GM19467 (cell line): ENCODE results near the gene TMIGD1.
"Not testable (repeated sequence)": the region's sequence is repeated elsewhere in the genome, so short reads cannot be mapped to it uniquely, and the experiment has no call there.

Source experiments
- ATAC-seq: cut with Tn5 transposase; IDR thresholded peaks from one replicate; pipeline ENCODE4 v1.9.1; 2021; ENCODE audit warnings: mild to moderate bottlenecking, moderate library complexity; ENCODE audit not compliant: unreplicated experiment

Gene TMIGD1

DNA sequence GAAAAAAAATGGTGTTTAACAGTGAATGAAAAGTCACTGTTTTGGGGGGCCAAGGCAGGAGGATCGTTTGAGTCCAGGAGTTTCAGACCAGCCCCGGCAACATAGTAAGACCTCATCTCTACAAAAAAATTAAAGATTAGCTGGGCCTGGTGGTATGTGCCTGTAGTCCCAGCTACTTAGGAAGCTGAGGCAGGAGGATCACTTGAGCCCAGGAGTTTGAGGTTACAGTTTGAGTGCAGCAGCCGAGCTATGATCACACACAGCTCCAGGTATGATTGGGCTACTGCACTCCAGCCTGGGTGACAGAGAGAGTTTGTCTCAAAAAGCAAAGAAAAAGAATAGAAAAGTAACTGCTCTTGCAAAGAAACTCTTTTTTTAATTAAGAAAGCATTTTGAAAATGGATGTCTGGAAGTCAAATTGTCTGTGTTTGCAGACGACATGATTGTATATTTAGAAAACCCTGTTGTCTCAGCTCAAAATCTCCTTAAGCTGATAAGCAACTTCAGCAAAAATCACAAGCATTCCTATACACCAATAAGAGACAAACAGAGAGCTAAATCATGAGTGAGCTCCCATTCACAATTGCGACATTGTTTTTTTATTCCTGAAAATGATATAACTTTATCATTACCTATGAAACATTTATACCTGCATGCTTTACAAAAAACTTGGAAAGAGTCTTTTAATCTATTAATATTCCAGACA is 24.4 kb upstream of the TMIGD1 start:
- no peak for ATAC-seq

DNA sequence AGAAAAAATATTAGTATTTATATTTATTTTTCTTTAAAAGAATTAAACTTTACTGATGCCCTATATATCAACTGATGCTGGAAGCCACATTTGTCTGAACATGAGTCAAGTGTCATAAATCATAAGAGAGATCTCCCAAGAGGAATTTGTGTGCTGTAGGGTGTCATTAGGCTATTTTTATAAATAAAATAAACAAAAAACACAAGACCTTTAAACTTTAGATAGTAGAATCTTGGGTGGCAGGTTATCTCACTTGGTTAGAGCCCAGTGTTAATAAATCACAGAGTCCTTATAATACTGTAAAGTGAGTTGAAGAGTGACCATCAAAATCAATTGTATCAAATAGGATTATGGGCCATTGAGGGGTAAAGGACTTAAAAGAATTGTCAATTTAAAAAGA is 23.6 kb upstream of the TMIGD1 start:
- ATAC-seq, result no peak

DNA sequence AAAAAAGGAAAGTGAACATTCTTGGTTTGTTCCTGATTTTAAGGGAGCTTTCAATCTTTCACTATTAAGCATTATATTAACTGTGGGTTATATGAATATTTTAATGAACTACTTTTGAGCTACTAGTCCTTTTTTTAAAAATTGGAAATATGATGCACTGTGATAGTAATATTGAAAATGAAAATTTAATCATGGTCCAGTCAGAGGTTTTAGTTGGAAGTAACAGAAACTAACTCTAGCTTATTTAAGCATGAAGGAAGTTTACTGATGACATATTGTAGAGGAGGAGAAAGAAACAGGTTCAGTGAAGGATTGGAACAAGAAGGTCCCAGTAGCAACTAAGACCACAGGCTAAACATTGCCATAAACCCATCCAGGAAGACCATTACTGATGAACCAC is 20.8 kb upstream of the TMIGD1 start:
- ATAC-seq, result no peak

DNA sequence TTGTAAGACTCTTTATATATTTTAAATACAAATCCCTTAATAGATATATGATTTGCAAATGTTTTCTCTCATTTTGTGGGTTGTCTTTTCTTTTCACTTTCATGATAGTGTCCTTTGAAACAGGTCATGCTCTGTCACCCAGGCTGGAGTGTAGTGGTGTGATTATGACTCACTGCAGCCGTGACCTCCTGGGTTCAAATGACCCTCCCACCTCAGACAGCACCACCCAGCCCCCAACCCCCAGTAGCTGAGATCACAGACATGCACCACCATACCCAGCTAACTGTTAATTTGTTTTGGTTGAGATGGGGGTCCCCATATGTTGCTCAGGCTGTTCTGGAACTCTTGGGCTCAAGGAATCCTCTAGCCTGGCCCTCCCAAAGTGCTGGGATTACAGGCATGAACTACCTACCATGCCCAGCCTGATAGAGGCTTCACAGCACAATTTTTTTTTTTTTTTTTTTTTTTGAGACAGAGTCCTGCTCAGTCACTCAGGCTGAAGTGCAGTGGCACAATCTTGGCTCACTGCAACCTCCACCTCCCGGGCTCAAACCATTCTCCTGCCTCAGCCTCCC is 18.5 kb upstream of the TMIGD1 start:
- ATAC-seq, result no peak

DNA sequence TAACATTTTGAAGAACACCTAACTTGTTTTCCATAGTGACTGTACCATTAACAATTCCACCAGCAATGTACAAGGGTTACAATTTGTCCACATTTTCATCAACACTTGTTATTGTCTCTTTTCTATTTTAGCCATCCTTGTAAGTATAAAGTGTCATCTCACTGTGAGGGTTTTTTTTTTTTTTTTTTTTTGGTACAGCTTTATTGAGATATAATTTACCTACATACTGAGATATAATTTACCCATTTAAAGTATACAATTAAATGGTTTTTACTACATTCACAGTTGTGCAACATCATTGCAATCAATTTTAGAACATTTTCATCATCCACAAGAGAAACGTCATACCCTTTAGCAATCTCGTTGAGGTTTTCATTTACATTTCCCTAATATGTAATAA is 17.9 kb upstream of the TMIGD1 start:
- ATAC-seq, result no peak

DNA sequence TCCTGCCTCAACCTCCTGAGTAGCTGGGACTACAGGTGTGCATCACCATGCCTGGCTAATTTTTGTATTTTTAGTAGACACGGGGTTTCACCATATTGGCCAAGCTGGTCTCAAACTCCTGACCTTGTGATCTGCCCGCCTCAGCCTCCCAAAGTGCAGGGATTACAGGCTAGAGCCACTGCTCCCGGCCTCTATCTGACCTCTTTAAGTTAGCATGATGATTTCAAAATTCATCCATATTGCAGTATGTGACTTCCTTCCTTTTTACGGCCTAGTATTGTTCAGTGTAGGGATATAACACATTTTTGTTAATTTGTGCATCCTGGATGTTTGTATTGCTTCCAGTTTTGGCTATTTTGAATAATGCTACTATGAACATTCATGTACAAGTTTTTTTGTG is 17.4 kb upstream of the TMIGD1 start:
- not testable (repeated sequence) for ATAC-seq

DNA sequence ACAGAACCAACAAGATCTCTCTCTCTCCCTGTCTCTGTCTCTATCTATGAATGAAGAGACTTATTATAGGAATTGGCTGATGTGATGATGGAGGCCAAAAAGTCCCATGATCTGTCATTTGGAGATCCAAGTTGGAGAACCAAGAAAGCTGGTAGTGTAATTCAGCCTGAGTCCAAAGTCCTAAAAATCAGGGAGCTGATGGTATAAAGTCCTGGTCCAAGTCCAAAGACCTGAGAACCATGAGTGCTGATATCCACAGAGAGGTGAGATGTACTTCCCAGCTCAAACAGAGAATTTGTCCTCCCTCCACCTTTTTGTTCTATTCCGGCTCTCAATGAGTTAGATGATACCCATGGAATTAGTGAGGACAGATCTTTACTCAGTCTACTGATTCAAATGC is 15.4 kb upstream of the TMIGD1 start:
- no peak for ATAC-seq

DNA sequence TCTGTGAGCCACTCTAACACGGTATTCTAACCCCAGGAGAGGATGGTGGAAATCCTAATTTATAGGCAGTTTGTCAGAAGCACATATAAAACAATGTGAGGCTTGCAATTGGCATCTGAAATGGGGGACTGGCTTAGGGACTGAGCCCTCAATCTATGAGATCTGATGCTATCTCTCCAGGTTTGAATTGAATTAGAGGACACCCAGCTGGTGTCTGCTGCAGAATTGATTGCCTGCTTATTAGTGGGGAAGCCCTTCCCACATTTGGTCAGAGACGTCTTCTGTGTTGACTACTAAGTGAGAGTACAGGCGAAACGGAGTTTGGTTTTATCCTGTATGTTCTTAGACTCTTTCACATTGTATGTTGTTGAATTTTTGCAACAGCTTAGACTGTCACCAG is 13.6 kb upstream of the TMIGD1 start:
- ATAC-seq, result no peak

DNA sequence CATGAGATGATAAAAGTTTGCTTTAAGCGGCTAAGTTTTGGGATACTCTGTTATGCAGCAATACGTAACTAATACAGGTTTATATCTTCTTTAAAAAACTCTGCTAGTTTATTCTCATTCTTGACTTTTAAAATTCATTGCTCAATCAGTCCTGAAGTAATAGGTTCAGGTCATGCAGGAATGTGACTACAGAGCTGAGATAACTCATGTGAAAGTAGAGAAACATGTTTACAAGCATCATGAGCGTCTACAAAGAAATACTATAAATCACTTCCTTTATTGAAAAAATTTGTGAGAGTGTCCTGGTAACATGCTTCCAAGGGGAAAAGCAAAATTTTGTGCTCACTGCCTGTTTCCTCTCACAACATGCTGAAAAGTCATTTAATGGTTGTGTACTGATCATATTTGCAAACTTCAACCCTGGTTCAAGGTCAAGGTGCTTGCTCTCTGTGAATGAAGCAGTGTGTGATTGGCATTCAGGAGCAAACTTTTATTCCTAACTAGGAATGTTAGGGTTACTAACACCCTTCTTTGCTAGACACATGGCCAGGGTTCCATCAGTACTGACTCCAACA is 12.5 kb upstream of the TMIGD1 start:
- no peak for ATAC-seq

DNA sequence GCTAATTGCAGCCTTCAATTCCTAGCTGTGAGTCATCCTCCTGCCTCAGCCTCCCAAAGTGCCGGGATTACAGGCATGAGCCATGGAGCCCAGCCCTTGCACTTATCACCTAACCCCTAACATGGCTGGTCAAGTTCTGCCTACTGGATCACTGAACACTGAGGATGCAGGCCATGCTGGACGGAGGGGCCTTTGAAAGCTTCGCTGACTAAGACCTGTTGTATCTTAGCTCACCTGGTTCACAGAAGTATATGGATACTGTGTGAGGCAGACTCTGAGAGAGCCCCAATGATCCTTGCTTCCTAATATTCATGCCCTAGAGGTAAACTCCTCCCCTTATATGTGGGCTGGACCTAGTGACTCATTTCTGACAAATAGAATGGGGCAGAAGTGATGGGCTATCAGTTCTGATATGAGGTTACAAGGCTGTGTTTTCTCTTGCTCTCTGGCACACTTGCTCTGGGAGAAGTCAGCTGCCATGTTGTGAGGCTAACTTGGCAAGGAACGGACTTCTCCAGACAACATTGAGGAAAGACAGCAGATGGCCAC is 11.7 kb upstream of the TMIGD1 start:
- ATAC-seq, result no peak

DNA sequence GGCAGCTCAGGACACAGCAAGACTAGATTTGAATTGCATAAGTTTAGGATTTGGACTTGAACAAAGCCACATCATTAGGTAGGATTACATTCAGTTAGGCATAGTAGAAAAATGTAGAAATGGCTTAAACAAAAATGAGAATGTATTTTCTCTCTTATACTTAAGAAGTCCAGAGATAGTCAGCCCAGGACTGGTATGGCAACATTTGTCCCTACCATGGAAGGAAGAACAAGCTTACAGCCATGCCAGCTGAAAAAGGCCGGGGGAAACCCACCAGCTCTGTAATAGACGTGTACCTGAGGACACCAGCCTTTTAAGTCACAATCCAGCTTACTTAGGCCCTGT is 11.2 kb upstream of the TMIGD1 start:
- no peak for ATAC-seq

DNA sequence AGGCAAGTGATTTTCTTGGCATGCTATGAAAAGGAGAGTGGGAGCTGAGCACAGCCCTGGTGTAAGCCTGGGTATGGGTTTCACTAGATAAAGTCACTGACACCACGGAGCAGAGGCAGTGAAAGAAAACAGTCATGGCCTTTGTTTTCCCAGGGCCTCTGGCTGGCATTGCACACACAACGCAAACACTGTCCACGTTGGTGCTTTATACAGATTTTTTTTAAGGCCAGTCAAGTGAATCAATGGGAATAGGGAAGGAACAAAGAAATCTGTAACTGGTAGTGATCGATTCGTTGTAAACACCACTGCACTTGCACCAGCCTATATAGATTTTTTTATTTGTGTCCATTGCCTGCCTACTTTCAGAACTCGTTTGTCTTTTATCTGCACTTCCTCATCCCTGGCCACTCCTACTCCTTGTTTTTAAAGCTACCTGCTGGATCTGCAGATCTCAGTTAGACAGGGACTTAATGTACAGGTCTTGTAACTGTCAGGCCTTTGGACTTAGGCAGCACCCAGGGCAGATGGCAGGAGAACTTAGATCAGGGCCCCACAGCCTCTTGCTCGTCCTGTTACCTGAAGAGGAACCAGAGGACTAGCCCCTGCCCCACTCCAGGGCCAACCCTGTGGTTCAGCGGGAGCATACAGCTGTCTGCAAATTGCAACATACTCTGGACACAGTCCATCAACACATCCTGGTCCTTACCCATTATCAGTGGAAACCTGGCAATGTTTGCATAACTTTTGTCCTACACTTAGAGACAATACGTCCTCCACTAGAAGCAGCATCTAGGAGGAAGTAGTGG is 10.6 kb upstream of the TMIGD1 start:
- no peak for ATAC-seq

DNA sequence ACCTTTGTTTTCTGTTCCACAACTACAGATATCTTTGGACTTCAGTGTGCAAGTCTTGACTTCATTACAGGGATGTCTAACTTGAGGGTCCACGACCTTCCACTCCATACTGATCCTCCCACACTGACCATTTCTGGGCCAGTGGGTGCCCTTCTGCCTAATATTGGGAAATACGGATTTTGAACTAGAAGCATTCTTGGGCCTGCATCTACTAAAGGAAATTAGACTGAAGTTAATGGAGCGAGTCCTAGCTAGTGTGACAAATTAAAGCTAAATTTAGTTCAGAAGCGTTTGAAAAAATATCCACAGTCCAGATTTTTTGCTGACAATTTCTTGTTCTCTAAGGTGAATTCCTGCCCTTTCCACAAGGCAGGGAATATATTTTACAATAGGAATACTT is 9.9 kb upstream of the TMIGD1 start:
- no peak for ATAC-seq

DNA sequence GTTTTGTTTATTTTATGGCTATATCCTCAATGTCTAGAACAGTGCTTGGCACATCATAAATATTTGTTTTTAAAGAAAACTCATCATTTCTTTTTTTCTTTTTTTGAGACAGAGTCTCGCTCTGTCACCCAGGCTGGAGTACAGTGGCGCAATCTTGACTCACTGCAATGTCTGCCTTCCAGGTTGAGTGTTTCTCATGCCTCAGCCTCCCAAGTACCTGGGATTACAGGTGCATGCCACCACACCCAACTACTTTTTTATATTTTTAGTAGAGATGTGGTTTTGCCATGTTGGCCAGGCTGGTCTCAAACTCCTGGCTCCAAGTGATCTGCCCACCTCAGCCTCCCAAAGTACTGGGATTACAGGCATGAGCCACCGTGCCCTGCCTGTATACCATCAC is 9.4 kb upstream of the TMIGD1 start:
- not testable (repeated sequence) for ATAC-seq

DNA sequence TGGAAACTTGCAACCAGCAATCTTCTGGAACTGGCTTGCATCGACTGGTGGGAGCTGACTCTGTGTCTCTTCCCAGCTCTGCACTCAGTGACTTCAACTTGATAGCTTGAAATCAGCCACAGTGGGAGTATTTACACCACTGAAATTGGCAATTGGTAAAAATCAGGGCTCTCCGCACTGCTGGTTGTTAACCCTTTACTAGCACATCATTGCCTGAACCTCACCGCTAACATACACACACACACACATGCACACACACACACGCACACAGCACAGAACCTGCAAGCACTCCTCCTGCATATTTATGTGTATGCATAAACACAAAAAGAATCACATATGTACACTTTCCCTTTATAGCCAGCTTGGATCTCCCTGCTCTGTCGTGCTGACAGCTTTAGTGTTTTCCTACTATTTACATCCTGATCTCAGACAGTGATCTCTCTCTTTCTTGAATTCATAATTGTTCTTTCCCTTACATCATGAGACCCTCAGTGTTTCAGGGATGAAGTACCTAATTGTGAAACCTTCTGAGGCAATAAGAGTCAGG is 7.9 kb upstream of the TMIGD1 start:
- ATAC-seq, result no peak

DNA sequence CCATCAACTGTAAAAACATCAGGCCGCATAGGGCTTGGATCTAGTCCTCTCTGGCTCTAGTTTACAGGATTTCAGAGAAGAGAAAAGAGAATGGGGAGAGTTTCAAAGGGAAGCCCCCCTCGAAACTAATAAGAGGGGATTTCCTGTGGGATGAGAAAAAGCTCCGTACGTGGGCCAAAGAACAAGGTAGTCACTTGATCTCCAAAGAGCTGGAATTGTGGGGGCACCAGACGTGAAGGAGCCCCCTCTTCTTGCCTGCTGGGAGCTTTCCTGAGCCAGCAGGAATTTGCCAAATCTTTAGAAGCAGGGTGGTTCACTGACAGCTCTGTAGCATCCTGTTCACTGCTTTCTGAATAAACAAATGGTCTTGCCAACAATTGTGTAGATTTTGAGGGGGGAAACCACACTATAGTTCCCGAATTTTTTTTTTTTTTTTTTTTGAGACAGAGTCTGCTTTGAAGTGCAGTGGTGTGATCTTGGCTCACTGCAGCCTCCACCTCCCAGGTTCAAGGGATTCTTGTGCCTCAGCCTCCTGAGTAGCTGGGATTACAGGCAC is 7.0 kb upstream of the TMIGD1 start:
- no peak for ATAC-seq

DNA sequence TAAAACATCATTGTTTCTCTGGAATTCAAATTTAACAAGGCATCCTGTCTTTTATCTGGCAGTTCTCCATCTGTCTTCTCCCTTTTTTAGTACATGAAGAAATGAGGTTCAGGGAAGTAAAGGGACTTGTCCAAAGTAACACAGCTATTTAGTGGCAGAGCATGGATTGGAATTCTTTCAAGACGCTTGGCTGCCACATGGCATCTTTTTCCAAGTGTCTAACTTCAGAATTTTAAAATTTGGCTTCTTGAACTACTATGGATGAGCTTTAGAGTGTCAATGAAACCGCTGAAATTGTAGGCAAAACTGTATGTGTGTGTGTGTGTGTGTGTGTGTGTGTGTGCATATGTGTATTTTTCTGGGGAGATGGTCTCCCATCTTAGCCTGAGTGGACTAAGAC is 5.2 kb upstream of the TMIGD1 start:
- no peak for ATAC-seq

DNA sequence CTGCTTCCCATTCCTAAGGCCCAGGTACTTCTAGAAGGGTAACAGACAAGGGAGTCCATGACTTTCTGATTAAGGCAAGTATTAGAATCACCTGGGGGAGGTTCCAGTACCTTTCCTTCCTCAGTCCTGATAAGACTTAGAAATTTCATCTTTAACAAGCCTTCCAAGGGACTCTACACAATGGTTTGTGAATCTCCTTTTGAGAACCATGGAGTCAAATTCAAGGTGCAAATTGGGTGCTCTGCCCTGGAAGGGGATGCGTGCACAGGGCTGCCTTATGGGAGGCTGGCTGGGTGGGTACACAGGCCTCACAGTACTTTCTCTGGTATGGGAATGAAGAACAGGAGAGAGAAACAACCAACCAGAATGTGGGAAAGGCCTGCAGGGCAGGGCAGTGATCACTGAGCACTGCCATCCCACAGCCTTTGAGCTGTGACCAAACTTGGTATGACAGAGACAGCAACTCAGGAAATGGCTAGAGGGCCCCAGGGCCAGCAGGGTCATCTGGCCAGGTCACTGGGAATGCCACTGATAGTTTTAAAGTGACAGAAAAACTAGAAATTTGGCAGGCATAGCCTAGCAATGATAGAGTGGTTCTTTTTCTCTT is 3.6 kb upstream of the TMIGD1 start:
- ATAC-seq, result no peak

DNA sequence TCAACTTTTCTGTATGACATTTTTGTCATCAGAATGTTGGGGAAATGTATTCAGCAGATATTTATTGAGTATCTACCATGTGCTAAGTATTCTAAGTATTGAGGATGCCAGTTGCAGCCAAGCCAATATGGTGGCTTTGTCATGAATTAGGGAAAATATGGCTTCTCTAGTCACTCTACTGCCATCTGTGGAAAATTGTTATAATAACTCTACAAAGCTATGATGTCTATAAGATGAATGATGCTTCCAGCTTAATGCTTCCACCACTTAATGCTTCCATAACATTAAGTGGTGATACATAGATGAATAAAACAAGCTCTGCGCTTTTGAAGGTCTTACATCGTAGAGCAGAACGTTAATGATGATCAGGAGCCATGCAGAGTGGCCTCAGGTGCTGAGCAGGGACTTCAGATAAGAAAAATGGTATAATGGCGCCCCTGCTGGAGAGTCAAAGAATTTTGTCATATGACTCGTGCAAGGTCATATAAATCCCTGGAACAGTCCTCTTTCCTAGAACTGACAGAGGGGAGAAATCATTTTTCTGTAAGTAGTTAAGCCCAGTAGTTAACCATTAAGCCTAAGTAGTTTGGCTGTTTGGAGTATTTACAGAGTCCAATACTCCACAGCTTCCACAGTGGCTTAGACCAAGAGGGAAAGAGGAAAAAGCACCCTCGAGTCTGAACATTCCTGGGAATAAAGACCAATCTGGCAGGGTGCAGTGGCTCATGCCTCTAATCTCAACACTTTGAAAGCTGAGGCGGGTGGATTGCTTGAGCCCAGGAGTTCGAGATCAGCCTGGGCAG is 2.7 kb upstream of the TMIGD1 start:
- no peak for ATAC-seq

DNA sequence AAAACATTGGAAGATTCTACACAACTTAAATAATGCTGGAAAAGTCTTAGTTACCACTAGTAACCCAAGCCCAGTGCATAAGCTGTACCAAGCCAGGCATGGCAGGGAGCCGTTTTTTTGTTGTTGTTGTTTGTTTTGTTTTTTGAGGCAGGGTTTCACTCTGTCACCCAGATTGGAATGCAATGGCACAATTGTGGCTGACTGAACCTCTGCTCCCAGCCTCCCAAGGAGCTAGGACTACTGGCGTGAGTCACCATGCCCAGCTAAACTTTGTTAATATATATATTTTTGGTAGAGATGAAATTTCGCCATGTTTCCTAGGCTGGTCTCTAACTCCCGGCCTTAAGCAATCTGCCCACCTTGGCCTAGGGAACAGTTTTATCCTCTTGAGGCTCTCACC is 564 bp upstream of the TMIGD1 start:
- ATAC-seq, result no peak
